GM18505 (cell line): ENCODE results near the gene IDH3A.
A peak's percentile ranks its signal among the peaks of the same experiment; 100 is the strongest.

Experiments used
- ATAC-seq: cut with Tn5 transposase; IDR thresholded peaks from one replicate; pipeline ENCODE4 v1.9.1; 2021; ENCODE audit not compliant: unreplicated experiment
- POLR2A ChIP-seq: IDR thresholded peaks from 4 replicates; pipeline ENCODE4 v1.6.1; 2011; ENCODE audit warnings: borderline replicate concordance; ENCODE audit not compliant: insufficient read depth, insufficient read length; ENCODE audit errors: extremely low read depth

IDH3A gene

GRCh38 chr15:78110916-78111475 lies 38.2 kb upstream of the IDH3A start:
- no peak for TF ChIP-seq POLR2A
- no peak for ATAC-seq

- no peak for TF ChIP-seq POLR2A
- no peak for ATAC-seq
Observed at GRCh38 chr15:78111788-78112187, 37.4 kb upstream of the IDH3A start.

GRCh38 chr15:78112551-78112950 lies 36.6 kb upstream of the IDH3A start:
- ATAC-seq: no peak
- no peak for TF ChIP-seq POLR2A

GRCh38 chr15:78120523-78120922 lies 28.6 kb upstream of the IDH3A start:
- no peak for TF ChIP-seq POLR2A
- no peak for ATAC-seq

GRCh38 chr15:78125267-78125666 lies 23.9 kb upstream of the IDH3A start:
- TF ChIP-seq POLR2A: no peak
- no peak for ATAC-seq

- no peak for TF ChIP-seq POLR2A
- no peak for ATAC-seq
Observed at GRCh38 chr15:78127882-78128281, 21.3 kb upstream of the IDH3A start.

- TF ChIP-seq POLR2A: no peak
- ATAC-seq: no peak
Observed at GRCh38 chr15:78129077-78129750, 19.9 kb upstream of the IDH3A start.

- no peak for ATAC-seq
- TF ChIP-seq POLR2A: no peak
Observed at GRCh38 chr15:78129751-78130287, 19.3 kb upstream of the IDH3A start.

- no peak for ATAC-seq
- no peak for TF ChIP-seq POLR2A
Observed at GRCh38 chr15:78130466-78131294, 18.5 kb upstream of the IDH3A start.

GRCh38 chr15:78131295-78132061 lies 17.7 kb upstream of the IDH3A start, which contains the start of gene CIB2:
CIB2 (minus strand) TSS chr15:78131445; CDS start chr15:78131215, 230 bp downstream.
- ATAC-seq: peak; percentile 80
- peak; percentile 60 for TF ChIP-seq POLR2A

GRCh38 chr15:78133801-78134200 lies 15.4 kb upstream of the IDH3A start:
- no peak for ATAC-seq
- TF ChIP-seq POLR2A: no peak

- ATAC-seq: no peak
- TF ChIP-seq POLR2A: no peak
Observed at GRCh38 chr15:78139578-78139977, 9.6 kb upstream of the IDH3A start.

GRCh38 chr15:78140292-78140691 lies 8.9 kb upstream of the IDH3A start:
- ATAC-seq: no peak

More at GRCh38 chr15:78140292-78140691, 8.9 kb upstream of the IDH3A start:
- no peak for TF ChIP-seq POLR2A
